HPDE6-E6E7 (cell line): Measurements from ENCODE around the gene ALK.

Experiments used
- DNase-seq: peaks from one replicate; pipeline ENCODE4 v3.0.0; 2011; ENCODE audit warnings: missing footprints; ENCODE audit errors: extremely low spot score

The ALK gene

DNA sequence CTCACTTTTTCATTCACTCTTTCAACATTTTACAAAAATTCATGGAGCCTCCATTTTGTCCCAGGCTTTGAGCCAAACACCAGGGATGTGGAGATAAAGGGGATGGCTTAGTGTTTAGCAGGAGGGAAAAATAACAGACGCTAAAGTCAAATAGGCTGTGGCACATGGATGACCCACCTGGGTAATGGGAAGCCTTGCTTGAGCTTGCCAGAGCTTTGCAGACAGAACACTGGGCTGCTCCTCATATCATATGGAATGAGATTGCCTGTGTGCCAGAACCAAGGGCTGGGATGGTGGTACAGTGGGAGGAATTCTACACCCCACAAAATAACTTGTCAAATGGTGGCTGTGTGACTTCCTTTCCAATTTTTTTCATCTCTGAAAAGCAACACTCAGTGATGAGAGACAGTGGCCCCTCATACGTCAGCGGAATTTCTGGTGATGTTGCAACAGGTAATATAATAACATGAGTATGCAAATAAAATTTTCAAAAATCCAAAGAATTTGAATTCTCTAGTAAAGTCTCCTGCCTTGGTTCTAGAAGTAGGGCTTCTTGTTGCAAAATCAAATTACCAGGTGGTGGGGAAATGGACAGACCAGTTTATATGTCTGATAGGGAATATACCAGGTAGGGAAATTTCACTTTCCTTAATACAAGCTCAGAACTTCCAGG, 553.3 kb downstream of the ALK start:
- DNase-seq = no peak

DNA sequence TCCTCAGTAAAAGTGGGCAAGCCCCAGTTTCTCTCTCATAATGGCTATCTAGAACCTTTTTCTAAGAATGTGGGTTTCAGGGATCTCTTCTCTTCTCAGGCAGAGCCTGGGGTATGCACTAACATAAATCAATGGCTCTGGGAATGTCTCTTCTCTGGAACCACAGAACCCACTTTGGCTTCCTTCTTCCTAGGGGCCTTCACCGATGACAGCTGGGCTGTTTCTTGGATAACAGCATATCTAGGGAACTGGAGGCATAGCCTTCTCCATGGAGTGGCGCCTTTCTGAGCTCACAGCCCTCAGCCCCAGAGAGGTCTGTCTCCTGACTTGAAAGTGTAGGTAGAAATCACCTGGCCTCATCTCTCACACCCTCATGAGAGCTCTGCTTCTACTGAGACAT, 558.3 kb downstream of the ALK start:
- DNase-seq = no peak

DNA sequence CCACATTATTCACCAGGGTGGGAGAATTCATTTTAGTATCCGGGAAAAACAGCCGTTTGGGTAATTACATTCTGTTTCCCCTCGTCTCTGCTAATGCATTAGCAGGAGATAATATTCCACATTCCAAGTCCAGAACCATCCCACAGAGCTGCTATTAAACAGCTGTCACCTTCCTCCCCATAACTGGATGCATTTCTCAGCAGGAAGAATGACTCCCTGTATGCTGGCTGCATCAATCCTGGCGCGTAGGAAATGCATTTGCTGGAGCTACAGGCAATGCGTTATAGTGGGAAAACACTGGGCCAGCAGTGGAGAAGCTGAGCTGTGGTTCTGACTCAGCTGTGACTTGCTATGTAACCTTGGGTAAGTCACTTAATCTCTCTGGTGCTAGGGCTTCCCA, 560.2 kb downstream of the ALK start:
- DNase-seq = no peak

DNA sequence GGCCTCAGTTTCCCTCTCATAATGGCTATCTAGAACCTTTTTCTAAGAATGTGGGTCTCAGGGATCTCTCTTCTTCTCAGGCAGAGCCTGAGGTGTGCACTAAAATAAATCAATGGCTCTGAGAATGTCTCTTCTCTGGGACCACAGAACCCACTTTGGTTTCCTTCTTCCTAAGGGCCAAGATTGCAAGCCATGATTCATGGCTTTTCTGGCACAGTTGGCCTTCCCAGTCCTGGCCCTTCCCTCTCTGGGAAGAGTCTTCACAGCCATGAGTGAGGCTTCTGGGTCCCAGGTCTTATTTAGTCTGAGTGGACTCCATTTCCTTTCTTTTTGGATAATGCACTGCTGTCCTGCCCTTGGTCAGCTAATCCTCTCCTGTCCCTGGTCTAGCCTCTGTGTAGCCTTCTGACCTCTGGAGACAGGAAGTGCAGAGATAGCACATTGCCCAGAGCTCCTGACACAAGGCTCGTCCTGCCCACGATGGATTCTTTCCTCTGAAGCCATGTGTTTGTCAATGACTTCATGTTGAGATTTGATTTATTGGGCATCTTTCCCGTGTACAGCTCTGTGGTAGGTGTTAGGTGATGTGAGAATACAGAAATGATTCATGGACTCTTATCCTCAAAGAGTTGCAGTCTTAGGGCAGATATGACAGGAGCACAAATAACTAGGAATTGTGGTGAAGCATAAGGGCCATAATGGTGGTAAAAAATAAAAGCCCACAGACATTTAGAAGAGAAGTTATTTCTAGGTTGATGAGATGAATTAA, 561.2 kb downstream of the ALK start:
- no peak for DNase-seq

DNA sequence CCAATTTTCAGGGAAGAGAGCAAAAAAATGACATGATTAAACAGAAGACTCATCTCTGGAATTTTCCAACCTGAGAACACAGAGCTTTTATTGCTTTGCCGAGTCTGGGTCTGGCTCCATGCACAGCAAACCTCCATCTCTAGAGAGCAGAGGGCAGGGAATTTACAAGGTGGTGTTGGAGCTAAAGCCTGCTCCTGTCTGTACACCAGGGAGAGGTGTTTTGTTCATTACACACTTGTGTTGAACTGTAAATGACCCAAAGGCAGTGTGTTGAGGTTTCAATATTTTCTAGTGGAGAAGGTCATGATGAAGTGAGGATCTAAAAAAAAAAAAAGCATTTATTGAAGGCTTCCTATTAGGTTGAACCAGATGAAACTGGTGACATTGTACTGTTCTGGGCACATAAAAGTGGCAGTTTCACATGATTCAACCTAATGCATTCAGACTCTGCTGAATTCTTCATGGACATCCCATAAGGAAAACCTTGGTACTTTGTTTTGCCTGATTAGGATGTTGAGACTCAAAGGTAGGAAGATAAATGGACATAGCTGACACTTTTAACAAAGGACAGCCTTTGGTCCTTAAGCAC, 567.9 kb downstream of the ALK start:
- no peak for DNase-seq

DNA sequence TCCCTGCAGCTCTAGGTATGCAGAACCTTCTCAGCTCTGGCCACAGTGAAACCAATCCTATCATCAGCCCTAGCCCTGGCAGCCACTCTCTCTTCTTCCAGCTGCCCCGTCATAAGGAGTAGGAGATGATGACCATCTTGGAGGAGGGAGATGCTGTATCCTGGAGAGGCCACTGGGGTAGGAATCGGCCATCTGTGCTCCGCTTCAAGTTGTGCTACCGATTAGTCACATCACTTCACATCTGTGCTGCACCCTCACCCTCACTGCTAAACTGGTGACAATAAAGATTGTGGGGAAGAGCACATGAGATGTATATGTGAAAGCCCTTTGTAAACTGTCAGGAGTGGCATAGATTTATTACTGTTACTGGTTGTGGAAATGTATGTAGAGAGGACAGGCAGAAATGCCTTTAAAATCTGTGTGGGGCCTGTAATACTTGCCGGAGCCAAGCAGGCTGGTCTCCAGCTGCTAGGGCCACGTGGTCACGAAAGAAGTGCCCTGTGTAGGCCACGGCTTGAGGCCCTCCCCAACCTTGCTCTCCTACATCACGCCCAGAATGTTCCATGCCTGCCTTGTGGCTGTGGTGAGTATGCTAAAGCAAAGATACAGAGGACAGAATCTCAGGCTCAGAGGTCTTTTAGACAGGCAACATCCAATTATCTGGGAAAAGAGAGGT, 569.3 kb downstream of the ALK start:
- no peak for DNase-seq

DNA sequence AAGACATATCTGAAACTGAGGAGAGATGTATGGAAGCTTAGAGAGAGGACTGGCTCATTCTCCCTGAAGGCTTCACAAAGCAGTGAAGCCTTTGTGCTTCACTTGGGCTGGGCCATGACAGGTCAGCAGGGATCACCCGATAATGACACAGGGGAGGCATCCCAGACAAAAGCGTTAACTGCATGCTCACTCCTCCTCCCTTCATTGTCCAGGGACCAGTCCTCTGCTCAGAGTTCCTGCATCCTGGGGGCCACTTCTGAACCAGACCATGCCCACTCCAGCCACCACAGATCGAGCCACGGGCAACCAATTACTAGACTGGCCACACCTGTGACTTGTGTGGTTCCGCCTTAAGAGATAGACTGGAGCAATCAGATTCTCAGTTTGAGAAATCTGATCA, 570.1 kb downstream of the ALK start:
- no peak for DNase-seq

DNA sequence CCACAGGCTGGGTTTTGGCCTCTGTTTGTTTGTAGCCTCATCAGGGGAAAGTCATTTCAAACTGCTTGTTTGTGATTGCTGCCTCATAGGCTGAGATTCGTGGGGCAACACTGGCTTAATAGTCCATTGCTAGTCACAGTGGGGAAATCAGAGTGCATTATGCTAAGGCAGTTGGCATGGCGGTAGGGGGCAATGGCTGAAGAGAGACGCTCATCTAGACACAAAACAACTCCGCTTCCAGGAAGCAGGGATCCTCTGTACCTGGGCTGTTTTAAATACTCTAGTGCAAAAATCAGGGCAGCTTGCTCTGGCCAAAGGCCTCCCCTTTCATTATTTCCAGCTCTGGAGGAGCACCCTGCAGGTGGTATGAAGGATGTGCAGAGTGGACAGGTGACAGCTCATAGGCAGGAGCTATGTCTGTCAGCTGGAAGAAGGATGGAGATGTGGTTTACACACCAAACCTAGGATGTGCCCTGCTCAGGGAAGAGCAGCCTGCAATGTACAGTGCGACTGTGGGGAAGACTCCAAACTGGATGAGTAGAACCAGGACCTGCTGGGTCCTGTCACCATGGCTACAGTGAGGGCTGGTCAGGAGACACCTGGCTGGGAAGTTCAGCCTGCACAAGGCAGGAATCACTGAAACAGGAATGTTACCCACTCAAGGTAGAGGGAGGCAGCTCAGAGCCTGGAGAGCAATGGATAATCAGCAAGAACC, 571.9 kb downstream of the ALK start:
- DNase-seq = no peak

DNA sequence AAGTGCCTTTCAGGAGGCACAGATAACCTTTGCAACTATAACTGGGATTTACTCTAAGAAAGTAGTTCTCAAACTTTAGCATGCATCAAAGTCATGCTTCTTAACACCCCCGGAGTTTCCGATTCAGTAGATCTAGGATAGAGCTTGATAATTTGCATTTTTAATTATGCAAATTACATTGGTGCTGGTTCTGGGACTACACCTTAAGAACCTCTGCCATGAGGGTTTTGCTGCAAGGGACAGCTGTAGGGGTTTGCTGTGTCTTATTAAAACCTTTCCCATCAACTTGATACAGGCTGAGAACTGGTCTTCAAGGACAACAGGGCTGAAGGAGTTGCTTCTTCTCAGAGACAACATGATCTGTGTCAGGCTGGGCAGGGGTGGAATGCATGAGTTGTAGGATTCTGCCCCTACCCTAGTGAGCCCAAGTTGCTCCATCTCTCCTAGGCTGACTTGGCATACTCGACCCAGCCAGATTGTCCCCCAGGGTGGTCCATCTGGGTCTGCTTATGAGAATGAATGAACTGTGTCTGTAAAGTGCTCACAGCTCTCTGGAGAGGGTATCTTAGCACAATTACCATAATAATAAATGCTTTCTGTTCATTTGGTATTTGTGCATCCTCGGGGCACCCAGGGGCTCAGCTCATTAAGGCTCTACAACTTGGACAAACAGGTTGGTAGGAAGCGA, 573.5 kb downstream of the ALK start:
- no peak for DNase-seq

DNA sequence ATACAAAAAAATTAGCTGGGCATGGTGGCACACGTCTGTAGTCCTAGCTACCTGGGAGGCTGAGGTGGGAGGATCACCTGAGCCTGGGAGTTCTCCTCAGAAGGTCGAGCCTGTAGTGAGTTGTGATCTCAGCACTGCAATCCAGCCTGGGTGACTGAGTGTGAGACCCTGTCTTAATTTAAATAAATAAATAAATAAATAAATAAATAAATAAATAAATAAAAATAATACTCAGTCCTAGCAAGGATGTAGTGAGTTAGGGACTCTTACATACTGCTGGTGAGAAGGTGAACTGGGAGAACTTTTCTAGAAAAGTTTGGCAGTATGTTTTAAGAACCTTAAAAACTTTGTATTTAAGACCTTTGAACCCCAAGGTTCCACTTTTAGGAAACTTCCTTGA, 576.1 kb downstream of the ALK start:
- no peak for DNase-seq

DNA sequence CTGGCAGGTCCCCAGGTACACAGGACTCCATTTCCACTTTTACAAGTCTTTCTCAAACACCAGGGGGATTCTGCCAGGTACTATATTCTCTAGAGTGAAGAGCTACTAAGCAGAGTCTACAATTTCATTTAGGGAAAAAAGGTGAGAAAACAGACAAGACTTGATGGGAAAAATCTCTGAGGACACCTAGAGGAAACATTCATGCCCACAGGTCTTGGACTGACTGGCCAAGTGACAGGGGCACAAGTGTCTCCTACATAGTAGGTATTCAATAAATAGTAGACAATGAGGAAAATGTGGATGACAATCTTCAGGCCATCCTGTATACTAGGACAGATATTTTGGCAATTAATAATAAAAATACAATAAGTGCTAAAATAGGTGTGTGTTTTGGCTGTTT, 577.6 kb downstream of the ALK start:
- DNase-seq = peak; percentile 6

DNA sequence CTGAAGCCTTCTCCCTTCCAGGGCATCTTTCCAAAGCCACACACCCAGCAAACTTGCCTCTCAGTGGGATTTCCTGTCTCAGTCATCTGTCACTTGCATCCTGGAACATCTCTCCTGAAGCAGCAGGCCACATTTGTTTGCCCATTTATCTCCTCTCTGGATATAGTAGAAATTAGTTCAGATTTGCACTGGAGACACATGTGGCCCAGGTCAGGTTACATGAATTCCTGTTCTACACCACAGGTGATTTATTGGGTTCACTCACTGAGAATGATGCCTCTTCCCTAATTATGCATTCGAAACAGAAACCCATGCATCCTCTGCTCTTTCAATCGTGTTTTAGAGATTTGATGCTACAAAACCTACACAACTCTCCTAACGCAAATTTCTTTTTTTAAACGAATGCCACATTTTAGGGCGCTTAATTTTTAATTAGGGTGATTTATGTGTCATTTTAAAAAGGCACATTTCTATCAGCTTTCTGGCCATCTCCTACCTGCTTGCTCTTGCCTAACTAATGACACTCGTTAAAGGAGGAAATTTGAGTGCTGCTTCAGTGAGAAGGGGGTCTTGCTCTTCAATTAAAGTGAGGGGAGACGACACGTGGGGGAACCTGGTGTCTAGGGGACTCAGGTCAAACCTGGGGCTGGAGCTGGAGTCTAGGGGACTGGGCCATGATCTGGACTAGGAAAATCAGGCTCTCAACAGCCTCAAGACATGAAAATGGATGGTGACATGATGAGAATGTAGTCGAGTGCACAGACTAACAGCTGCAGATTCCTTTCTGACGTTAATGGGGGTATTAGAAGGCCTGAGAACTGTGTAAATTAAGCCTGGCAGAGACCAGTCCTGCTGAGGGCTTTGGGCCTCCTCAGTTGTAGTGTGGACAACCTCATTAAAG, 584.8 kb downstream of the ALK start:
- no peak for DNase-seq

DNA sequence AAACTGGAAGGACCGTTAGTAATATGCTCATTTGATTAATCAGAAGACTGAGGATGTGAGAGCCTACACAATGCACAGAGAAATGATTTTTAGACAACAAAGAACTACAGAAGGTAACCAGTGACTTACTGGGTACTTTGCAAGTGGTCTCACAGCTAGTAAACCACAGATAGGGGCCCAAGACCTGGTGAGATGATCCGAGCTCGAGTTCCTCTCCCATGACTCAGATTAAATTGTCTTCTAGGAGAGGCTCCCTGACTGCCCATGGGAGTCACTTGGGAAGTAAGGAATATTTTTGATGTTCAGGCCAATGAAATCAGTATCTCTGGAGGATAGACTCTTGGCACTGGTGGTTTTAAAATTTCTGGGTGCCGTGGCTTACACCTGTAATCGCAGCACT, 586.0 kb downstream of the ALK start:
- no peak for DNase-seq

DNA sequence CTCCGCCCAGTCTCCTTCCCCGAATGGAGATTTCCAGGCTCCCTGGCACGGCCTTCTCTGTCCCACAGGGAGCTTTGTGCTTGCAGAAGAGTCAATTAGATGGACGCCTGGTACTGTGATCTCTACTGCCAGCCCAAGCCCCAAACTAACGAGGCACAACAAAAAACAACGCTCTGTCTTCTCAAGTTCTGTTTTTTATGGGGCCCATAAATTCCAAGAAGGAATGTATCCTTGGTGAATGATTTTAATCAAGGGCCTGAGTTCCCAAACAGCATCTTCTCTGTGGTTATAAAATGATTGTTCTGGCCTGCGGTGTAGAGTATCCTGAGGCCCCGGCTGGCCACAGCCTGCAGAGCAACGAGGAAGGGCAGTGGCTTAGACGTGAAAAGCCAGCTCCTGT, 586.7 kb downstream of the ALK start:
- no peak for DNase-seq

DNA sequence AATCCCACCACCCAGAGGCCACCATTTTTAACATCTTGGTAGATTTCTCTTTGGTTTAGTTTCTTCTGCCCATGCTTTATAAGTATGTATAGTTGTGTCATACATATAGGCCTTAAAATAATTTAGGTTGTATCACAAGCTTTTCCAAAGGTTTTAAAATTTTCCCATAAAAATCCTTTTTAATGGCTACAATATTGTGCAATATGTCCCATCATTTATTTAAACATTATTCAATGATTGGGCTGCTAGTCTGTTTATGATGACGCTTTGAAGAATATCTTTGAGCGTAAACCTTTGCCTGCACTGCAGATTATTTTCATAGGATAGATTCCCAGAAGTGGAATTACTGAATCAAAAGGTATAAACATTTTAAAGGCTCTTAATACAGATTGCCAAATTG, 588.8 kb downstream of the ALK start:
- DNase-seq = no peak

DNA sequence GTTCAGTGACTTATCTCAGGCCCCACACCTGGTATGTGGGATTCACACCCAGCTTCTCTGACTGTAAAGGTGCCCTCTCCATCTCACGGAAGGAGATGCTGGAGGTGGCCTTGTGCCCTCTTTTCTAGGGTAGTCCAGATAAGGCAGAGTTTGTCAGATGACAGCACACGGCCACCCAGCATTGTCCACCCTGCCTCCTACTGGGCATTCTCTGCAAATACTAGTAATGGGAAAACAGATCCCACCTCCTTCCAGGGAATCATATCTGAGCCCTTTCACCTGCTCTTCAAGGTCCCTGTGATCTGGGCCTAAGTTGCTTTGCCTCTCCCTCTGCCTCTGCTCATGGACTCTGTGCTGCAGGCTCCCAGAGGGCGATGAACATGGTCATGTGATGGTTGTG, 591.5 kb downstream of the ALK start:
- no peak for DNase-seq

DNA sequence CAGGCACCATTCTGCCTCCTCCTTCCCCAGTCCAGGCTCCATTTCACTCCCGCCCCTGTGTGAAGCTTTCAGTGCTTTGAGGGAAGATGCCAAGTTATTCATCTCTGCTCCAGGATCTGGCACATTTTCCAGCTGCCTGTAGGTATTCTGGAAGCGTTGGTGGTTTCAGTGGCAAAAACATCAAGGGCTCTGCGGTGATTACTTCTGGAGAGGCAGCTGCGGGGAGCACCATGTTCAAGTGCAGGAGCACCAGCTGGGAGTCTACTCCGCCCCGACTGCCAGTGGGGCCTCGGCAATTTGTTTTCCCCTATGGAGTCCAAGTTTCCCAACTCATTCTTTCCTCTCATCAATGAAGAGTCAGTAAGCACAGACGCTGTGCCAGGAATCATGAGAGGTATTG, 594.5 kb downstream of the ALK start:
- DNase-seq = no peak

DNA sequence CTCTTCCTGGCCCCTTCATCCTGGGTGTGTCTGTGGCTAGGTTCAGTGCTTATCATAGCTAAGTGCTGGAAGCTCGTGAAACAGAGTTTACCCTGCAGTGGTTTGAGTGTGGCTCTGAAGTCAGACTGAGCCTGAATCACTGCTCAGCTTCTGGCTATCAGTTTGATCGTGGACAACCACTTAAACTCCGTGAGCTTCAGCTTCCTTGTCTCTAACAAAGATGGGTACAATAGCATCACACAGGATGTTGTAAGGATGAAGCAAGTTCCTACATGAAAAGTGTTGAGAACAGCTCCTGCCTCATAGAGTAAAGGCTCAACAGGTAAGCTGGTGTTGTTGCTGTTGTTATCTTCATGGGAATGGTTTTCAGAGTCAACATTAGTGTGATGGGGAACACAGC, 595.8 kb downstream of the ALK start:
- DNase-seq = peak; percentile 39

DNA sequence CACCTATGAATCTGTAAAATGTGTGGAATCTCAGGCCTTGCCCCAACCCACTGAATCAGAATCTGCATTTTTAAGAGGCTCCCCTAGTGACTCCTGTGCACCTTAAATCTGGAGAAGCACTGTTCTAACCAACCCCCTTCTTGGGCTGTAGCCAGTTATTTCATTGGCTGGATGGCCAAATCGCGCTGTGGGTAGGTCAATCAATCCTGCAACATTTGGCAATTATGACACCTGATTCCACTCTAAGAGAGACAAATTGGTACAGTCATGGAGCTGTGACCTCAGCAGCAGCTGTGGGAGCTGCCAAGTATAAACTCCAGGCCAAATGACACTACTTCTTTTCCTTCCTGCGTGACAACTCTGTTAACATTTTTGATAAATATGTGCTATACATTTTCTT, 597.4 kb downstream of the ALK start:
- no peak for DNase-seq

DNA sequence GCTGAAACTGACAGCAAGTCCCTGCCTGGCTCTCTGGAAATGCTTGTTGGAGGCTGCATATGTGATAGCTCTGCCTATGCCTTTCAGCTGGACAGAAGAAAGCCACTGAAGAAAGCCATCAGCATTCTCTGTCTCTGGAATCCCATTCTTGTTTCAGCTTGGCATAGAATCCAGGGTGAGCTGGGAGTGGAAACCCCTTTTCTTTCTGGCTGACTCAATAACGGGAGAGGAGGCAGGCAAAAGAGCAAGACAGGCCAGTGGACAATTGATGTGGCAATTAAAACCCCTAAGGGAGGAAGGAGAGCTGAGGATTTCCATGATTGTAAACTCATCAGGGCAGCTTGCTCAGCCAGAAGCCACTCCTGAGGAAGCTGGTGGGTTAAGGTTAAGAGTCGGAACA, 598.1 kb downstream of the ALK start:
- no peak for DNase-seq
